GM21528 (cell line): Measurements from ENCODE around the gene MORN4.
"Not testable (repeated sequence)": the region's sequence is repeated elsewhere in the genome, so short reads cannot be mapped to it uniquely, and the experiment has no call there.

Experiments used
- ATAC-seq: cut with Tn5 transposase; IDR thresholded peaks from one replicate; pipeline ENCODE4 v1.9.1; 2021; ENCODE audit warnings: mild to moderate bottlenecking, moderate library complexity; ENCODE audit not compliant: unreplicated experiment, low FRiP score

The MORN4 gene

GRCh38 chr10:97576487-97576886 is 56.8 kb downstream of the MORN4 start:
- ATAC-seq, result not testable (repeated sequence)

DNA sequence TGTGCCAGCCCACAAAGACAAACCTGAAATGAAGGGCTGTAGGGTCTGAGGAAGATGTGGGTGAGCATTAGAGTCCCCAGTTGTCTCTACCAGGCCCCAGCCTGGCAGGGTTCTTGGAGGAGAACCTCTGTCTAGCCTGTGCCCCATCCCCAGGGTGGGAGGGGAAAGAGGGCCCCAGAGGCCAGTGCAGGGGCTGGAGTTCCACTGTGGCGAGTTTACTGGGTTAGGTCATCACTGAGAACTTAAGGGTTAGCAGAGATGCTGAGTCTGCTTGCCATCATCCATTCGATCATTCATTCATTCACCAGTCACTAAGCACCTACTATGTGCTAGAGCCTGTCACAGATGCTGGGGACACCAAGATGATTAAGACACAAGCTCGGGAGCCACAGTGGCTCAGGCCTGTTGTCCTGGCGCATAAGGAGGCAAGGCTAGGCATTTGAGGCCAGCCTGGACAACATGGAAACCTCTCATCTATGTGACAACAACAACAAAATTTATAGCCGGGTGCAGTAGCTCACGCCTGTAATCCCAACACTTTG is 58.1 kb downstream of the MORN4 start:
- no peak for ATAC-seq

DNA sequence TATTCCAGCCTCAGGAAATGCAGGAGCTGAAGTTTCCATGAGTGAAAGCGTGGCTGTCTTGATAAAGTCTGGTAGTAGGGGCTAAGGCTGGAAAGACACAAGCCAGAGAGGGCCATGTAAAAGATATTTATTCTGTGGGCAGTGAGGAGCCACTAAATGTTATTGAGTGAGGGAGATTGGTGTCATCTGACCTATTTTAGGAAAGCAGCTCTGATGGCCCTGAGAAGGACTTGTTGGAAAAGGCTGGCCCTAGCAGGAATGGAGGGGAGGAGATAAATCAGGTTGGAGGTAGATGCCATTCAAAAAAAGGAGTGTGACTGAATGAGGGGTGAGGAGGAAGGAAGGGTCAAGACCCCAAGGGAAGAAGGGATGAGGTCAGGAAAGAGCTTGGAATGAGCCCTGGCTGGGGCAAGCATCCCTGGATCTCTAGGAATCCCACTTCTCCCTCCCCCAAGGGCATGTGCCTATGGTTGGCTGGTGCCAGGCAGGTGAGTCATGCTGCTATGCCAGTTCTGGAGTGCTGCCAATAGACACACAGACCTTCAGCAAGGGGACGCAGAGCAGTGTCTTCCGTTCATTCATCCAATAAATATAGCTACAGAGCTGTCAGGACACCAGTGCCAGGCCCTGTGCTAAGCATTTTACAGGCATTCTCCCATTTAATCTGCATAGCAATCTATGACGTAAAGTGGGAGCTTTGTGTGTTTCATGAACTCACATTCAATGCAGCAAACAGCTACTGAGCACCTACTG is 58.8 kb downstream of the MORN4 start:
- no peak for ATAC-seq

DNA sequence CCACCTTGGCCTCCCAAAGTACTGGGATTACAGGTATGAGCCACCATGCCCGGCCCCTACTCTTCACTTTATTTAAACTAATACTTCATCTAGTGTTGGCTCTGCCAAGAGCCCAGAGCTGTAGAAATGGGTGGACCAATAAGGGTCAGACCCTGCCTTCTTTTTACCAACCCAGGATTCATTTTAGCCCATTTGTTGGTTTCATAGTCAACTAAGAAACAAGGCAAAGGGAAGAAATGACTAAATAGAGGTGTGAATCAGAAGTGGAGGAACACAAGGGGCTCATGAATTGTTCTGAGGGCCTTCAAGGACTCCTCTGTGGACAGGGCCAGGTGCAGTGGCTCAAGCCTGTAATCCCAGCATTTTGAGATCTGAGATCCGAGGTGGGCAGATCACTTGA is 59.6 kb downstream of the MORN4 start:
- no peak for ATAC-seq

GRCh38 chr10:97573021-97573420 is 60.3 kb downstream of the MORN4 start:
- no peak for ATAC-seq

DNA sequence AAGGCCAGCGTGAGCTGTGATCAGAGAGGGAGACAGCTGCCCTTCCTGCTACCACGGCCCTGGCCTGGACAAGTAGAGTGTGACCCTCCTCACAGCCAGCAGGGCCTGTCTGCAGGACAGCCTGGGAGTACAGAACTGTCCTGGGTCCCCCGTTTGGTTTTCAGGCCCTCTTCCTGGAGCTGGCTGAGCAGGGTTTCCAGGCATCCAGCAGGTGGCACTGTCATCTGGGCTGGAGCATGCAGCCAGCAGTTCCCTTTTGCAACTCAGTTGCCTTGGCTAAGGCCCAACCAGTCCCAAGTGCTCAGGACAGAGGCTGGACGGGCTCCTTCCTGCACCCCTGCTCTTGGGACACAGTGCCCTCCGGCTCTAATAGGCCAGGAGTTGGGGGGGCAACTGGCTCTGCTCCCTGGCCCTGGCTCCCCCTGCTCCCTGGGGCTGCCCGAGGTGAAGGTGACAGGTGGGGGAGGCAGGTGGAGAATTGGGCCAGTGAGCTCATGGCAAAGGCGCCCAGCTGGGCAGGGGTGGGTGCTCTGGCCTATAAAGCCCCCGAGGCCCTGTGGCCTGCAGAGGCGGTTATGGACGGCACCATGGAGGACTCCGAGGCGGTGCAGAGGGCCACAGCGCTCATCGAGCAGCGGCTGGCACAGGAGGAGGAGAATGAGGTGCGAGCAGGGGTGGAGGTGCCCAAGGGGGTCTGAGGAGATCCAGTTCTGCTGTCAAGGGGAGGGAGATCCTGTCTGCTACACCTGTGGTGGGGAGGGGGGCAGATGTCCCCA is 60.9 kb downstream of the MORN4 start, which contains the start of gene ANKRD2:
ANKRD2 (plus strand) TSS at position 566 of the 776 bp plus-strand sequence; CDS start at position 576, 10 bp downstream.
- ATAC-seq, result no peak

- no peak for ATAC-seq
These were observed 61.7 kb downstream of the MORN4 start for GRCh38 chr10:97571622-97572021.

- no peak for ATAC-seq
These were observed 62.4 kb downstream of the MORN4 start for GRCh38 chr10:97570789-97571471.

- ATAC-seq, result no peak
These were observed 63.0 kb downstream of the MORN4 start for GRCh38 chr10:97570146-97570788.

GRCh38 chr10:97567891-97568290 is 65.4 kb downstream of the MORN4 start:
- ATAC-seq, result no peak

DNA sequence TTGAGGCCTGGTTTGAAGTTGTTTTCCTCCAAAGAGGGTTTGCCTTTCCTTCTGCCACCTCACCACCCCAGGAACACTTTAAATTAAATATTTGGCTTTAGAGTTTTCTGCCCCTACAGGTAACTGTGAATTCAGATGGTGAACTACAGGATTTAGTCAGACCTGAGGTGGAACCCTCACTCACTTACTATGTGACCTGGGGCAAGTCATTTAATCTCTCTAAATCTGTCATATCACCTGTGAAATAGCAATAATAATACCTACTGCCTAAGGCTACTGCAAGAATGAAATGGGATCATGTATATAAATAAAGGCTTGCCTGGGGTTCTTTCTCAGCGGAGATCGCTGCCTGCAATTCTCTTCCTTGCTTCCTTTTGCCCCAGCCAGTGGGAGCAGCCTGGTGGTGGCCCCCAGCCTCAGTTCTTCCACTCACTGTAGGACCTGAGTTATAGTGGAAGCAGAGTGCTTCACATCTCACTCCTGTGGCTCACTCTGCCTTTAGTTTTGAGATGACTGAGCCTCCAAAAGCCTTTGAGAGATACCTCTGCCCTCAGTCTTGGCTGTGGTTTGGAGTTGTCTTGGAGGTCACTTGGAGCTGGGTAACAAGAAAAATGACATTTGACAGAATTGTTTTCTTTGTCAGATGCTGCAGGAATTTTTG is 66.8 kb downstream of the MORN4 start:
- ATAC-seq, result no peak

GRCh38 chr10:97564776-97565175 is 68.5 kb downstream of the MORN4 start:
- ATAC-seq, result no peak
